ENCODE data around the gene KRTAP2-4.

DNA sequence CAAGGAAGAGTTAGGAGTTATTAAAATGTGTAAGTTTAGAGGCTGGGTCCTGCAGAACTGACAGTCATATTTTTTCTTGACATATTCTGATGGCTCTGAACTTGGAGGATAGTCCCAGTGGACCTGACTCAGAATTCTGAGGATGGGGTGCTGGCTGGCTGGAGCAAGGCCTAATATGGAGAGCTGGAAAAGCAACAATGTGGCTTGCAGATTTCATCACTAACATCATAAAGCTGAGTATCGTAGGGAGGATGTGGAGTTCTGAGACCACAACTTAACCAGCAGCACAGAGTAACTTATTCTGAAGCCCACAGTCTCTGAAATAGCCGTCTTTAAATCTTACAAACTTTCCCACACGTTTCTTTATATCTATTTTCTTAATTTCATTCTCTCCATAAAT lies 41.0 kb downstream of the KRTAP2-4 start:
- TF ChIP-seq, protein P1, sequence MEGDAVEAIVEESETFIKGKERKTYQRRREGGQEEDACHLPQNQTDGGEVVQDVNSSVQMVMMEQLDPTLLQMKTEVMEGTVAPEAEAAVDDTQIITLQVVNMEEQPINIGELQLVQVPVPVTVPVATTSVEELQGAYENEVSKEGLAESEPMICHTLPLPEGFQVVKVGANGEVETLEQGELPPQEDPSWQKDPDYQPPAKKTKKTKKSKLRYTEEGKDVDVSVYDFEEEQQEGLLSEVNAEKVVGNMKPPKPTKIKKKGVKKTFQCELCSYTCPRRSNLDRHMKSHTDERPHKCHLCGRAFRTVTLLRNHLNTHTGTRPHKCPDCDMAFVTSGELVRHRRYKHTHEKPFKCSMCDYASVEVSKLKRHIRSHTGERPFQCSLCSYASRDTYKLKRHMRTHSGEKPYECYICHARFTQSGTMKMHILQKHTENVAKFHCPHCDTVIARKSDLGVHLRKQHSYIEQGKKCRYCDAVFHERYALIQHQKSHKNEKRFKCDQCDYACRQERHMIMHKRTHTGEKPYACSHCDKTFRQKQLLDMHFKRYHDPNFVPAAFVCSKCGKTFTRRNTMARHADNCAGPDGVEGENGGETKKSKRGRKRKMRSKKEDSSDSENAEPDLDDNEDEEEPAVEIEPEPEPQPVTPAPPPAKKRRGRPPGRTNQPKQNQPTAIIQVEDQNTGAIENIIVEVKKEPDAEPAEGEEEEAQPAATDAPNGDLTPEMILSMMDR (conservative IDR thresholded peaks at IDR 0.05 in 1 of 2, IDR thresholded peaks at IDR 0.05 in 1 of 2; ENCODE audit: low read depth in 1 of 2, low read length in 2 of 2): no peak
- no peak for TF ChIP-seq EZH2 (IDR thresholded peaks at IDR 0.05; ENCODE audit: low read length, missing control alignments)
